ENCODE data around the gene RAB7A. TPM values are rescaled to one million over a fixed set of nuclear protein-coding genes. Genes with fewer than 3 reads are reported as not detected.

The RAB7A gene
- polyA plus RNA-seq, 1 donor (not counting 4 experiments of a cell fraction or from before 2014, with no cell fraction given): 364 TPM

DNA sequence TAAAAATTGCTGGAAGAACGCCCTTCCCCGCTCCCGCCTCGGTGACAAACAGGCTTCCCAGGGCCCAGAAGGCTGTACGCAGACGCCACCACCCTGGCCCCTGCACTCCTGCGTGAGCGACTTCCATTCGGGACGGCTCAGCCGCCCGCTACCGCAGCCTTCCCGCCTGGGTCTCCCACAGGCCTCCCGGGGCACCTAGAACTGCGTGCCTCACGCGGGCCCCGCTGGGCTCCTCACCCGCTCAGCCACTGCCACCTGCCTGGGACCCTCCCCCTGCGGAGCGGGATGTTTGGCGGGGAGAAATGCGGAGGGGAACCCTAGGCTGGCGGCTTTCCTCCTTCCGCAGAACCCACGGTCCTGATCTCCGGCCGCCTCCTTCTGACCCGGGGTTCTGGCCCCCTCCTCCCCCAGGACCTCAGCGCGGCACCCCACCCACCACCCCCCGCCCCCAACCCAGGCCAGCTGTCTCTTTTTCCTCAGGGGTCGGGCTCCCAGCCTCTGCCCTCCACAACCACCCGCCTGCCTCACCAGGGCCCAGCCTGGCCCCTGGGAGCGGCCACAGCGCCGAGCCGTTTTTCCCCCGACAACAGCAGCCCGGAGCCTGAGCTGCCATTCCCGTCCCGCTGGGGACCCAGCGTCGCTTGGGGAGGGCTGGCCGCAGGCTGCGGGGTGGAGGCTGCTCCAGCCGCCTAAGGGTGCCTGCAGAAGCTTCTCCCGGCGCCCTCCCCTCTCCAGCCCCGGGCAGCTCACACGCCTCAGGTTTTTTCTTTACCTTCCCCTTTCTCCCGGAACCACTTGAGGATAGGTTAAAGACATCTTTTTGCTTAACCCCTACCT is 27.6 kb upstream of the RAB7A start:
- Histone ChIP-seq H3K4me2 (ENCODE audit: control insufficient read depth, extremely low read depth, insufficient read depth, low read depth, low read length) (peak overlapping the region; percentile 85), H3K36me3 (ENCODE audit: control insufficient read depth in 2 of 2, extremely low read depth in 1 of 2, insufficient read depth in 2 of 2, low read length in 2 of 2) (no peaks in the 10 kb centered on the region), H3K27ac (ENCODE audit: control insufficient read depth, insufficient read depth, low read length) (no peak overlapping the region), H2AFZ (ENCODE audit: control insufficient read depth, low read length) (peak overlapping the region; percentile 87), H3K9me3 (ENCODE audit: control insufficient read depth, low read depth, low read length) (no peaks in the 10 kb centered on the region), H3K4me3 (ENCODE audit: control insufficient read depth in 2 of 3, extremely low read depth in 1 of 3, insufficient read depth in 2 of 3, low read depth in 1 of 3, low read length in 3 of 3) (peak overlapping the region; percentile 42 to 66 (median 54)), H4K20me1 (ENCODE audit: control insufficient read depth, extremely low read depth, insufficient read depth, low read length) (no peaks in the 10 kb centered on the region), H3K79me2 (ENCODE audit: control insufficient read depth, insufficient read depth, low read length) (no peaks in the 10 kb centered on the region), H3K4me1 (ENCODE audit: control insufficient read depth, extremely low read depth, insufficient read depth, low read length) (peaks cover 3% of the 10 kb centered on the region), H3K9me1 (ENCODE audit: control insufficient read depth, extremely low read depth, insufficient read depth, low read length) (no peaks in the 10 kb centered on the region), H3K9ac (ENCODE audit: control insufficient read depth, extremely low read depth, insufficient read depth, low read length) (peak overlapping the region; percentile 61), H3K27me3 (ENCODE audit: control insufficient read depth, extremely low read depth, insufficient read depth, low read length) (no peaks in the 10 kb centered on the region)
- FAIRE-seq (no peak), DNase-seq (ENCODE audit: low read depth, low spot score) (no peak)
- dilution Hi-C loops (cut with MboI; ENCODE audit: extremely low pct_ligation_motif_present, low sequenced_read_pairs): no loop called here
- TF ChIP-seq, protein P1, sequence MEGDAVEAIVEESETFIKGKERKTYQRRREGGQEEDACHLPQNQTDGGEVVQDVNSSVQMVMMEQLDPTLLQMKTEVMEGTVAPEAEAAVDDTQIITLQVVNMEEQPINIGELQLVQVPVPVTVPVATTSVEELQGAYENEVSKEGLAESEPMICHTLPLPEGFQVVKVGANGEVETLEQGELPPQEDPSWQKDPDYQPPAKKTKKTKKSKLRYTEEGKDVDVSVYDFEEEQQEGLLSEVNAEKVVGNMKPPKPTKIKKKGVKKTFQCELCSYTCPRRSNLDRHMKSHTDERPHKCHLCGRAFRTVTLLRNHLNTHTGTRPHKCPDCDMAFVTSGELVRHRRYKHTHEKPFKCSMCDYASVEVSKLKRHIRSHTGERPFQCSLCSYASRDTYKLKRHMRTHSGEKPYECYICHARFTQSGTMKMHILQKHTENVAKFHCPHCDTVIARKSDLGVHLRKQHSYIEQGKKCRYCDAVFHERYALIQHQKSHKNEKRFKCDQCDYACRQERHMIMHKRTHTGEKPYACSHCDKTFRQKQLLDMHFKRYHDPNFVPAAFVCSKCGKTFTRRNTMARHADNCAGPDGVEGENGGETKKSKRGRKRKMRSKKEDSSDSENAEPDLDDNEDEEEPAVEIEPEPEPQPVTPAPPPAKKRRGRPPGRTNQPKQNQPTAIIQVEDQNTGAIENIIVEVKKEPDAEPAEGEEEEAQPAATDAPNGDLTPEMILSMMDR (optimal IDR thresholded peaks at IDR 0.05 in 1 of 3, IDR thresholded peaks at IDR 0.05 in 1 of 3, conservative IDR thresholded peaks at IDR 0.05 in 1 of 3; ENCODE audit: extremely low read depth in 1 of 3, insufficient read depth in 2 of 3, low read length in 3 of 3): no peak
- no peak for TF ChIP-seq EZH2 (IDR thresholded peaks at IDR 0.05; ENCODE audit: low read length)

DNA sequence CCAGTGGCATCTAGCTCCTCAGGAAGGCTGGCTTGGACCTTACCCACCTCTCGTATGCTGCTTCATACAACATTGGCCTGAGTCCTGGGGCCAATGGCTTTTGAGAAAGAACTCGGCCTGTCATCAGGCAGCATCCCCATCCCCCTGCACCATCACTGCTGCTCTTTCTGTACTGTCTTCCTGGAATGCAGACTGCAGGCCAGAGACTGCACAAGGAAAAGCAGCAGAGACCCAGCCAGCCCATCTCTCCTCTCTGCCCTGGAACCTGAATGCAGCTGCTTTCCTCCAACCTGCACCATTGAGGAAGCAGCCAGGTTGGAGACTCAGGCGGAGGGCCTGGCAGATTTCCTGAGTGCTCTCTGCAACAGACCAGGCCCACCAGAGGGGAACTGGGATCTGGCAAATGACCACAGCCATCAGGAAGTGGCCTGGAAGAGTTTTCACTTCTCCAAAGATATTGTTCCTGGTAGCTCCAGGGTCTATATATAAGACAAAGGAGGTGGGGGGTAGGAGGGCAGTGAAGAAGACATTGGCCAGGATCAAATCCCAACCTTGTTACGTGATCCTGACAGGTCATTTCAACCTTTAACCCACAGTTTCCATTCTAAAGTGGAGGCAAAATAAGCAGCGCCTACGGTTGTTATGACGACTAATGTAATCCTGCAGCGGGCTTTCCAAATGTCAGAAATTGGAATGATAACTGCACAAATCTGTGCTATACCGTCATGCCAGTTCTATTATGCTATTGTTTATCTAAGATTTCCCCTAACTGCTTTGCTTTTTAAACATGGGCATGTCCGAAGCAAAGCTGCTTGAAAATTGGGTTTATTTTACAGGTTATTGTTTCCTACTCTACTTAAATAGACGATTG is 24.4 kb upstream of the RAB7A start:
- Histone ChIP-seq H3K4me3 (ENCODE audit: control insufficient read depth in 2 of 3, extremely low read depth in 1 of 3, insufficient read depth in 2 of 3, low read depth in 1 of 3, low read length in 3 of 3) (no peak overlapping the region), H3K27ac (ENCODE audit: control insufficient read depth, insufficient read depth, low read length) (no peak overlapping the region), H3K4me1 (ENCODE audit: control insufficient read depth, extremely low read depth, insufficient read depth, low read length) (peaks cover 3% of the 10 kb centered on the region), H3K36me3 (ENCODE audit: control insufficient read depth in 2 of 2, extremely low read depth in 1 of 2, insufficient read depth in 2 of 2, low read length in 2 of 2) (no peaks in the 10 kb centered on the region), H3K9me1 (ENCODE audit: control insufficient read depth, extremely low read depth, insufficient read depth, low read length) (no peaks in the 10 kb centered on the region), H3K27me3 (ENCODE audit: control insufficient read depth, extremely low read depth, insufficient read depth, low read length) (no peaks in the 10 kb centered on the region), H4K20me1 (ENCODE audit: control insufficient read depth, extremely low read depth, insufficient read depth, low read length) (no peaks in the 10 kb centered on the region), H2AFZ (ENCODE audit: control insufficient read depth, low read length) (no peak overlapping the region), H3K9me3 (ENCODE audit: control insufficient read depth, low read depth, low read length) (no peaks in the 10 kb centered on the region), H3K79me2 (ENCODE audit: control insufficient read depth, insufficient read depth, low read length) (no peaks in the 10 kb centered on the region), H3K9ac (ENCODE audit: control insufficient read depth, extremely low read depth, insufficient read depth, low read length) (no peak overlapping the region), H3K4me2 (ENCODE audit: control insufficient read depth, extremely low read depth, insufficient read depth, low read depth, low read length) (no peak overlapping the region)
- DNase-seq (ENCODE audit: low read depth, low spot score) (no peak), FAIRE-seq (no peak)
- dilution Hi-C loops (cut with MboI; ENCODE audit: extremely low pct_ligation_motif_present, low sequenced_read_pairs): no loop called here
- TF ChIP-seq, protein P1 (optimal IDR thresholded peaks at IDR 0.05 in 1 of 3, IDR thresholded peaks at IDR 0.05 in 1 of 3, conservative IDR thresholded peaks at IDR 0.05 in 1 of 3; ENCODE audit: extremely low read depth in 1 of 3, insufficient read depth in 2 of 3, low read length in 3 of 3): no peak
- no peak for TF ChIP-seq EZH2 (IDR thresholded peaks at IDR 0.05; ENCODE audit: low read length)
